ENCODE results near the gene TOB1. TPM values are rescaled to one million over a fixed set of nuclear protein-coding genes. Genes with fewer than 3 reads are reported as not detected.
A peak's percentile ranks its signal among the peaks of the same experiment; 100 is the strongest.

TOB1 gene
- total and polyA plus RNA-seq, 2 of the 4 experiments (the other 2 are of a cell fraction), result 4.3 to 9.0 TPM

GRCh38 chr17:50883850-50884438 is 17.8 kb upstream of the TOB1 start:
- H3K23ac ChIP-seq (ENCODE audit: low read depth, low read length), result no peak overlapping the region
- in situ Hi-C loops (cut with MboI; ENCODE audit: low sequenced_read_pairs), result no loop called here
- H3K18ac ChIP-seq (ENCODE audit: low read depth, low read length), result no peak overlapping the region
- no peak overlapping the region for H2BK5ac ChIP-seq (ENCODE audit: low read depth, low read length, poor library complexity, severe bottlenecking)
- TF ChIP-seq FOS (IDR thresholded peaks at IDR 0.05; ENCODE audit: low read depth, low read length), result no peak
- TF ChIP-seq ELK1 (IDR thresholded peaks at IDR 0.05; ENCODE audit: borderline replicate concordance, low read depth, low read length), result no peak
- TF ChIP-seq MAFK (IDR thresholded peaks at IDR 0.05; ENCODE audit: low read depth, low read length), result no peak
- no peak for TF ChIP-seq MAZ (IDR thresholded peaks at IDR 0.05; ENCODE audit: borderline replicate concordance, low read depth, low read length)
- TF ChIP-seq RCOR1 (IDR thresholded peaks at IDR 0.05; ENCODE audit: insufficient replicate concordance, low read length), result no peak
- no peak for TF ChIP-seq RAD21 (IDR thresholded peaks at IDR 0.05; ENCODE audit: low read length)
- H3K4me3 ChIP-seq (ENCODE audit: insufficient read depth, low read depth, low read length), result no peak overlapping the region
- dilution Hi-C loops (cut with HindIII; ENCODE audit: low sequenced_read_pairs, unreplicated experiment), result no loop called here
- H4K8ac ChIP-seq (ENCODE audit: low read depth in 2 of 2, low read length in 2 of 2), result no peak overlapping the region
- H3K36me3 ChIP-seq (ENCODE audit: control insufficient read depth, insufficient read depth, low read length), result no peaks in the 10 kb centered on the region
- no peak overlapping the region for H3K27ac ChIP-seq (ENCODE audit: insufficient read depth, low read length)
- no peak overlapping the region for H3K4me2 ChIP-seq (ENCODE audit: low read depth, low read length)
- H2BK15ac ChIP-seq (ENCODE audit: low read depth, low read length), result no peak overlapping the region
- peak overlapping the region; percentile 3 for H2AK9ac ChIP-seq (replicated peaks; ENCODE audit: low read depth, low read length, poor library complexity)
- ATAC-seq (ENCODE audit: low read depth) (no peak; the same call in 1 of the 2 replicates), DNase-seq (no peak)
- no peak overlapping the region for H4K5ac ChIP-seq (ENCODE audit: low read depth, low read length)
- peak overlapping the region; percentile 68 for H2AFZ ChIP-seq (replicated peaks; ENCODE audit: low read length, poor library complexity)
- H3K27me3 ChIP-seq (ENCODE audit: control insufficient read depth, insufficient read depth, low read length), result peaks cover 15% of the 10 kb centered on the region
- H3K56ac ChIP-seq (ENCODE audit: extremely low read depth, insufficient read depth, low read length), result no peak overlapping the region
- no peaks in the 10 kb centered on the region for H4K20me1 ChIP-seq (ENCODE audit: insufficient read depth, low read length)
- no peak overlapping the region for H2AK5ac ChIP-seq (ENCODE audit: low read depth, low read length)
- no peak overlapping the region for H4K91ac ChIP-seq (ENCODE audit: insufficient read depth, low read depth, low read length)
- peaks cover 3% of the 10 kb centered on the region; the same call in 1 of the 2 replicates for H3K9me1 ChIP-seq (ENCODE audit: insufficient read depth, low read length)
- no peaks in the 10 kb centered on the region for H3K79me1 ChIP-seq (ENCODE audit: low read depth in 1 of 2, low read length in 2 of 2)
- peaks cover 3% of the 10 kb centered on the region for H3K4me1 ChIP-seq (ENCODE audit: control insufficient read depth, insufficient read depth, low read length)
- peaks cover 2% of the 10 kb centered on the region for H3K9me3 ChIP-seq (ENCODE audit: control insufficient read depth, insufficient read depth, low read length)
- H3K14ac ChIP-seq (replicated peaks; ENCODE audit: low read depth, low read length), result no peak overlapping the region
- no peak overlapping the region for H3K9ac ChIP-seq (ENCODE audit: low read depth, low read length)
- POLR2A ChIA-PET (ENCODE audit: unreplicated experiment), result no interaction called here
- no peak overlapping the region for H2BK20ac ChIP-seq (ENCODE audit: low read depth, low read length)
- CTCF ChIA-PET, result interaction anchor here (0.7 kb wide), 1 partner anchor 15 kb away, joined by 4 read pairs; no protein-coding TSS in a partner anchor
- intact Hi-C loops (cut with micrococcal nuclease), result no loop called here
- no peak overlapping the region for H3K4ac ChIP-seq (ENCODE audit: low read depth, low read length)
- H2BK120ac ChIP-seq (ENCODE audit: low read depth, low read length), result no peak overlapping the region
- WGBS, 2 experiments (ENCODE audit: extremely low coverage in 2 of 2, insufficient read length in 1 of 2), result 53% methylated on average over 2 of the region's 5 CpGs; no CpG with 5 or more reads in 1 of the 2 experiments
- BruUV-seq (replicated peaks), result no TSS peak
